ENCODE results near the gene HTD2.

DNA sequence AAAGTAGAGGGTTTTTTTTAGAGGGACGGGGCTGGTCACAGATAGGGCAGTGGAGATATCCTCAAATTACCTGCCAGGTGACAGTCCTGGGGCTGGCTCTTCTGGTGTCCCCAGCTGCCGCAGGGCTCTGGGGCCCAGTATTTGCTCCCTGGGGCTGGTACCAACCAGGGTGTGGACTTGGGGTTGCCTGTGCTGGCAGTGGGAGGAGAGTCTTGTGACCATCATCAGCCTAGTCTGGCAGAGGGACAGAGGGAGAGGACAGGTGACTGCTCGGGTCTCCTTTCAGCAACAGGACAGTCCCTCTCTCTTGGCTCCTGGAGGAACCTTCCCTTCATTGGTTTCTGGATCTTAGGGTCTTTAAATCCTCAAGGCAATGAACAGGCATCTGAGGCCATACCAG is 8.1 kb upstream of the HTD2 start:
- TF ChIP-seq, protein P1, sequence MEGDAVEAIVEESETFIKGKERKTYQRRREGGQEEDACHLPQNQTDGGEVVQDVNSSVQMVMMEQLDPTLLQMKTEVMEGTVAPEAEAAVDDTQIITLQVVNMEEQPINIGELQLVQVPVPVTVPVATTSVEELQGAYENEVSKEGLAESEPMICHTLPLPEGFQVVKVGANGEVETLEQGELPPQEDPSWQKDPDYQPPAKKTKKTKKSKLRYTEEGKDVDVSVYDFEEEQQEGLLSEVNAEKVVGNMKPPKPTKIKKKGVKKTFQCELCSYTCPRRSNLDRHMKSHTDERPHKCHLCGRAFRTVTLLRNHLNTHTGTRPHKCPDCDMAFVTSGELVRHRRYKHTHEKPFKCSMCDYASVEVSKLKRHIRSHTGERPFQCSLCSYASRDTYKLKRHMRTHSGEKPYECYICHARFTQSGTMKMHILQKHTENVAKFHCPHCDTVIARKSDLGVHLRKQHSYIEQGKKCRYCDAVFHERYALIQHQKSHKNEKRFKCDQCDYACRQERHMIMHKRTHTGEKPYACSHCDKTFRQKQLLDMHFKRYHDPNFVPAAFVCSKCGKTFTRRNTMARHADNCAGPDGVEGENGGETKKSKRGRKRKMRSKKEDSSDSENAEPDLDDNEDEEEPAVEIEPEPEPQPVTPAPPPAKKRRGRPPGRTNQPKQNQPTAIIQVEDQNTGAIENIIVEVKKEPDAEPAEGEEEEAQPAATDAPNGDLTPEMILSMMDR (IDR thresholded peaks at IDR 0.05 in 4 of 5, conservative IDR thresholded peaks at IDR 0.05 in 1 of 5), result no peak
- TF ChIP-seq POLR2A (IDR thresholded peaks at IDR 0.05), result no peak

All from gastrocnemius medialis (tissue), 4 donors.